HCEC 1CT (cell line): ENCODE data around the gene KLF13.

Experiments
- DNase-seq: peaks from one replicate; pipeline ENCODE4 v3.0.0-alpha.2; 2017

The KLF13 gene

DNA sequence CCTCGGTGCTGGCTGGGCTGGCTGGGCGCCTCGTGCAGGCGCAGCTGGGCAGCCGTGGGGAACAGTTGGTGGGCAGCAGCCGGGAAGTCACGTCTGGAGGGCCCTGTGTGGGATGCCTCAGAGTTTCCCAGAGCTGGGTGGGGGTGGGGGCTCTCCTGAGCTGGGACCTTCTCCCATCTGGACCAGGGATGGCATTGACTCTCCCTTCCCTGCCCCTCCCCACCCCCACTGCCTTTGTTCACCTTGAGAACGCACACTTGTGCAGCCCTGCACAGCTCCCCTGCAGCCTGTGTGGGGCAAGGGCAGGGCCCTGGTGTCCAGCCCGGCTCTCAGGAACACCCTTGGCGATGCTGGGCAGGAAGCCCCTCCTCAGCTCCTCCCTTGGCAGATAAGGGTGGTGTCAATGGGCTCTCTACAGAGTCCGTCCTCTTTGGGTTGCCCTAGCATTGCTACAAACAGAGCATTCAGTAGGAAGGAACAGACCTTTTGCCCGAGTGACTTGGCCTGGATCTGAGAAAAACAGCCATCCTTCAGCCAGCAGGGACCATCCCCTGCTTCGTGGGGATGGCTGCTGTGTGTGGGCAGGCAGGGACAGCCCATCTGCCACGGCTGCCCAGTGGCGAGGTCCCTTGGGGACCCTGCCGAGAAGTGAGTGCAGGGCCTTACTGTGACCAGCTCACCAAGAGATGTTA, 25.5 kb upstream of the KLF13 start:
- no peak for DNase-seq

DNA sequence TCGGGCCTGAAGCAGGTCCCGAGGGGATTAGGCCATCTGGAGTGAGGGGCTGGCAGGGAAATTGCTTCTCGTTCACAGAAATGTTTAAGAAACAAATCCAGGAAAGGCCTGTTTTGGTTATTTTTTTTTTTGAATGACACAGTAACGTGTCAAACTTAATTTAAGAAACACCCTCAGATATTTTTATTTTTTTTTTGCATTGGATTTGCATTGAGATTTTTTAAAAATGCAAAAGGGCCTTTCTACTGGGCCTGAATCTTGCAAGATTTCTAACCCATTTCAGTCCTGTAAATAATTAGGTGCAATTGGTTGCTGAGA, 25.0 kb upstream of the KLF13 start:
- DNase-seq, result no peak

DNA sequence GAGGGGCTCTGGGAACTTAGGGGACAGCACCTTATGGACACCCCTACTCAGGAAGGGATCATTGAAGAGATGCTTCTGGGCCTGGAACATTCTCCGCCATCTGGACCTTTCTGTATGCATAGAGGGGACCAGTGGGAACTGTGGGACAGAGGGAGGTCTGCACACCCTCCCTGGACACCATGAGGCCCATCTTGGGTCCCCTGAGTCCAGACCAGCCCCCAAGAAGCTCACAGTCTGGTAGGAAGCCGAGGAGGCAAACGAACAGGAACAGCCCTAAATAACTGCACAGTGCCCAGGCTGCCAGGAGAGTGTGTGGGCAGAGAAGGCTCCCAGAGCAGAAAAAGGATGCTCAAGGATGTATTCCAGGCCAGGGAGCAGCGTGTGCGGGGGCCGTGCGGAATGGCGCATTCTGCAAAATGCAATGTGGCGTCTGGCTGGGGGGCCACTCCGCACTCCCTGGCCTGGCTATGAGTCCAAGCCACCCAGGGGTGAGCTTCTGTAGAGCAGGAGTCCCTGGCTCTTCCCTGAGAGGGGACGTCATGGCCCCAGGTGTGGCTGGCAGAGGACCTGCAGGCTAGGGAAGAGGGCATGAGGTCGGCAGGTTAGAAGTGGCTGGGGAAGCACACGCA, 24.5 kb upstream of the KLF13 start:
- no peak for DNase-seq

DNA sequence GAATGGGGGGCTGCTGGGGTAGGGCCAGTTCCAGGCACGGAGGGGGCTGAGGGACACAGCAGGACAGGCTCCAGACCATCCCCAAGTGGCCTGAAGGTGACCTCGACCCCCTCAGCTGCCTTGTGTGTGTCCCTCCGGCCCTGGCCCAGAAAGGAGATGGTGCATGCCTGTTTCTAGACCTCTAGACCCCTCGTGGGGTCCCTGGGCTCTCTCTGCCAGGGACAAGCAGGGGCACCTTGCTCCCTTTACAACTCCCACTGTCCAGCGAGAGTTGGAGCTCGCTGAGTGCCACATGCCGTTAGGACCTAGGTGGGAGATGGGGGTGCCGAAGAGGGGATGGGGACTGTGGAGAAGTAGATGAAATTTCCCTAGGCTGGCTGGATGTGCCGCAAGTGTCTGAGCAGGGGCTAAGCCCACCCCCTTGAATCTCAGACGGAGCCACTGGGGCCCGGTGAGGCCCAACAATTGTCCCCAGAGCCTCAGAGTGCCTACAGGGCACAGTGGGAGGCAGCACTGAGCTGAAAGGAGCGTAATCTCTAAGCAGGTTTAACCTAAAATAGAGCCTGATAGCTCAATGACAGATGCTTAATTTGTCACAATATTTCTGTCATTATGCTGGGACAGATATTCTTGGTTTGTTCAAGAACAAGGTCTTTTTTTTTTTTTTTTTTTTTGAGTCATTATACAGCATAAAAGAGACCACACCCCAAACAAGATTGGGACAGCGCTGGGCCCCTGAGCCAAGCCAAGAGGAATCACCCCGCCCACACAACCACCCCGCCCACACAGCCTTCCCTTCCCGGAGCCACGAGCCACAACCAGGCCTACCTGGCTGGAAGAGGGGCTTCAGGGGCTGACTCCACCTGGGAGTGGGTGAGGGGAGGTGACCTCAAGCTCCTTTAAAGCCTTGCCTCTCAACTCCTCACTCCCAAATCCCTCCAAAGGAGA, 23.6 kb upstream of the KLF13 start:
- DNase-seq, result no peak

DNA sequence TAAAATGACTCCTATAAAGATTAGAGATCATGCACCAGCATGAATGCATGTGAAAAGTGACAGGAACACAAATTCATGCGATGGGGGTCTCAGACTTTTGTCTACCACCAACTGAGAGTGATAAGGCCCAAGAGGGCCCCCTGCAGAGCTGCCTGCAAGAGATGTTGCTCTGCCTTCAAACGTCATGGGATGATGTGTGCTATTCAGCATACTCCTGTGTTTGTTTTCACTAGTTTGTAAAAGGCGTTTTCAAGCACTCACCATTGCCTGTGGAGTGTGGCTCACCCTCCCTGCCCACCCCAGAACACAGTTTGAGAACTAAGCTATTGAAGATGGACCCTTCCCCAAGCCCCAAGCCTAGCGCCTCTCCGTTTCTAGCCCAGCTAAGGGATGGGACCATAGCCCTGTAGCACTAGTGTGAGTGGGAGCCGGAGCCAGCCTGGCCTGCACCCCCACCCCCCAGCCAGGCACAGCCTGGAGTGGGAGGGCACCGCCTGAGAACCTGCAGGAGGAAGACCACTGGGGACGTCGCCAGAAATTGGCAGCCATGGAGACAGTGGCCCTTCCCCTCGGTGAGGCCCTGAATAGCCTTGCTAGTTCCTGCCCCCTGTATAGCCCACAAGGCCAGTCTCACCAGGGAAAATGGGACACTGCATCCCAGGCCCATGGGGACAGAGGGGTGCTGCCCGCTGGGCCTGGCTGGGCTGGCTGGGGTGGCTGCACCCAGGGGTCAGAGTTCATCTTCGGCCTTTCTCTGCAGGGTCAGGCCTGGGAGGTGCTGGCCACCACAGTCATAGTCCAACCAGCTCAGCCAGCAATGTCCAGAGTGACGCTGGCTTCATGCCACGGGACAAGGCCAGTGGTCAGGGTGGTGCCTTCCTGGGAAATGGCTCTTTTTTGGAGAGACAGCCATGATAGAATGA, 22.6 kb upstream of the KLF13 start:
- no peak for DNase-seq

DNA sequence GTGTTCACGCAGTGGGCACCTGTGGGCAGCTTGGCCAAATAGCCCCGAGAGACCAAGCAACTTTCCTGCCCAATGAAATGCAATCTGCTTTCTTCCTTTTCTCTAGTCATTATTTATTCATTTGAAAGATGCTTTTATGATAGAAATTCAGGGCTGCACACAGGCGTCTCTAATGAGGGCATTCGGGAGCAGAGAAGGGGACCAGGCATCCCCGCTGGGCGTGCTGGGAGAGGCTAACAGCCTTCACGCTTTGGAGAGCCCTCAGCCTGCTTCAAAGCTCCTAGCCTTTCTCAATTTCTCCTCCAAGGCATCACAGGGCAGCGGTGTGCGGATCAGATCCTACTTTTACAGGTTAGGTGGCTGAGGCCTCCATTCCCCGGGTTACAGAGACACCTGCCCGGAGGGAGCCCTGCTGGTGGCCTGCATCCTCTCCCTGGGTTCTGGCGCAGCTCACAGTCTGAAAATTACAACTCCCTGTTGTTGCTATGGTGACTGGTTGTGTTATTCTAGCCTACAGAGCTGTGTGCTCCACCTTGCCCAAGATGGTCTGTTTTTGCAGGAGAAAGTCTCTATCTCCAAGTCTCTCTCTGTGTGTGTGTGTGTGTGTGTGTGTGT, 21.8 kb upstream of the KLF13 start:
- no peak for DNase-seq

DNA sequence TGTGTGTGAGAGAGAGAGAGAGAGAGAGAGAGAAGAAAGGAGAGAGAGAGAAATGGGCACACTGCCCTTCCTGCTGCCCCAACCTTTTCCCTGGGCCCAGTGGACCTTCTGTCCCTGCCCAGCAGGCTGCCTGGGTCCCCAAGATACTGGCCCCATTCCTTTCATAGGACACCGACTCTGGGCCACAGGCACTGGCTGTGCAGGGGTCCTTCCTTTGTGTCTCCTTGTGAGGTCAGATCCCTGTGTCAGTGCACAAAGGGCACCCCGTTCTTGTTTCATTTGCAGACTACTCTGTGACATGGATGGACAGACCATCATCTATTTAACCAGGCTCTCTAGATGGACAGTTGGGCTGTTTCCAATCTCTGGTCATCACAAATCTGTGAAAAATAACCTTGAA, 21.3 kb upstream of the KLF13 start:
- DNase-seq, result no peak

DNA sequence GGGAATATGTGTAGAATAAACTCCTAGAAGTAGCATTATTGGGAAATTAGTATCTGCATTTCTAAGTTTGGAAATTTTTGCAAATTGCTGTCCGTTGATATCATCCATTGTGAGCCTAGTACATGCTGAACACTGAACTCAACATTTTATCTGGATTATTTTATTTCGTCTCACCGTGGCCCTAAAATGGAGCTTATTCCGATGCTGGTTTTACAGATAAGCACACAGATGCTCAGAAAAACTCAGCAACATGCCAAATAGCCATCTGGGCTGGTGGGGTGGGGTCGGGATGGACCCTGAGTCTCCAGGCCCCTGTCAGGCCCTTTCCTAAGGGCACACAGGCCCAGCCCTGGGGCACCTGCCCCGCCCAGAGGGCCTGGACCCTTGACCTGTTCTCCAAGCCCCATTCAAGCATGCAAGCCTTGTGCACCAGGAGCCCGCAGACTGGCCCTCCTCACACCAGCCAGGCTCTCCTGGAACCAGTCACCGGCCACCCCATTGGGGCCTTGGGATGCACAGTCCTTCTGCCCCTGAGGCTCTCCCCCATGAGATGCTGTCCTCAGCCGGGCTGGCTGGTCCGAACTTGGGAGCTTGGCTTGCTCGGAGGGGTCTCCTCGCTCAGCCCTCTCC, 20.7 kb upstream of the KLF13 start:
- DNase-seq, result no peak

DNA sequence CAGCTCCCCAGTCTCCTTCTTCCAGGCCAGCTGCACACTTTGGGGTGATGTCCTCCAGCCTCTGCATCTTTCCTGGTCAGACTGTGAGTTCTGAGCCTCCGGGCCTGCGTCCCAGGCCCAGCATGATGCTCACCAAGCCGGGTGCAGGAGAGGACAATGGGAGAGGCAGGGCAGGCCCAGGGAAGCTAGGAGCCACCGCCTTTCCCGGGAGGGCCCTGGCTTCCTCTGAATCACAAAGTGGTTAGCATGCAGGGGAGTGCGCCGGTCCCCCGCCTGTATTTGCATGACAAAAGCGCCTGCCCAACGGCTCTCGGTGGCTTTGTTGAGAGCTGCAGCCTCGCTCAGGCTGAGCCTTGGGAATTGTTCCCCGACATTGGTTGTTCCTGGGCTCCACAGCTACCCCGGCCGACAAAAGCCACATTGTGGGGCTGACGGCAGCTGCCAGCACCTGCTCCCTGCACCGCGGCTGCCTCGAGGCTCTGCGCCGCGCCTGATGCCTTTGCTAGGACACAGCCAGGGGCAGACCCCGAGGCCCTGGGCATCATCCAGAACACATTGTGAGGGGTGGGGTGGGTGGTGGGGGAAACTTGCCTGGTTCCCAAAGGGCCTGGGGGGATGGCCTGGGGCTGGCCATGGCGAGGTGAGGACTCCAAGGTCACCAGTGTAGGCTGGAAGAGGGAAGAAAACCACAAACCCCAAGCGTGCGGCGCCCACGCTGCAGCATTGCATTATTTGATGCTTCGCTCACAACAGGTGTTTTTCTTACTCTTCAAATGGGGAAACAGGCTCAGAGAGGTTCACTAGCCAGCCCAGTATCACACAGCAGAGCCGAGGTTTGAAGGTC, 20.0 kb upstream of the KLF13 start:
- no peak for DNase-seq

DNA sequence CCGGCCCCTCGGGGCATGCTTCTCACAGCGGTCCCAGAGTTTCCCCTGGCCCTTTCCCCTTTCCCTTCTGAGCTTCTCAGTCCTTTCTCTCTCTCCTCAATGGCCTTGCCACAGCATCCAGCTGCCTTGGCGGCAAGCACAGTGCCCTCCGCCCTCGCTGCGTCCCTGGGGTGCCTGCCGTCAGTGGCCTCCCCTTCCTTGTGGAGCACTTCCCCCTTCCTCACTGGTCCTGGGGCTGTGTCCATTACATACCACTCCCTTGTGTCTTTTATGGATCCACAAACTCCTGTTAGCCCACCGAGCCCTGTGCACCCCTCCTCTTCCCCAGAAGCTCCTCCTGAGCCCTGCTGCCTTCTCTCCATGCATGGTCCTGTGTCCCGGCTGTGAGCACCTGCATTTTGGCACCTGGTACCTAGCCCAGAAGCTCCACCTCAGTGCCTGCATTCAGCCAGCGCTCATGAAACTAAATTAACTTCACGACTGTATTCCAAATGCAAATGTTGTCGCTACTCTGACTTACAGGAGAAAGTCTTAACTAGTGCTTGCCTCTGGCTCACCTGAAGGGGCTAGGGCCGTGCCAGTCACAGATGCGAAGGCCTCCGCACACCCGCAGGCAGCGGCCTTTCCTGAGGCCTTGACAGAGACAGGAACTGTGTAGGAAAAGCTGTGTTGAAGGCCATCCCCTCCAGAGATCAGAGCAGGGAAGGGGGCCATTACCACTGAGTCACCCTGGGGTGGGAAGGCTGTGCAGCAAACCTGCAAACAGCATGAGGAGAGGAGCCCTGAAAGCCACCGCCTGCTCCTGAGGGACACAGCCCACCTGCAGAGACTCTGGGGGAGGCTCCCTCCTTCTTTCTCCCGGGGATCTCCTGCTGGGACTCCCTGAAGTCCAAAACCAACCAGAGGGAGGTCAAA, 19.1 kb upstream of the KLF13 start:
- DNase-seq, result no peak

DNA sequence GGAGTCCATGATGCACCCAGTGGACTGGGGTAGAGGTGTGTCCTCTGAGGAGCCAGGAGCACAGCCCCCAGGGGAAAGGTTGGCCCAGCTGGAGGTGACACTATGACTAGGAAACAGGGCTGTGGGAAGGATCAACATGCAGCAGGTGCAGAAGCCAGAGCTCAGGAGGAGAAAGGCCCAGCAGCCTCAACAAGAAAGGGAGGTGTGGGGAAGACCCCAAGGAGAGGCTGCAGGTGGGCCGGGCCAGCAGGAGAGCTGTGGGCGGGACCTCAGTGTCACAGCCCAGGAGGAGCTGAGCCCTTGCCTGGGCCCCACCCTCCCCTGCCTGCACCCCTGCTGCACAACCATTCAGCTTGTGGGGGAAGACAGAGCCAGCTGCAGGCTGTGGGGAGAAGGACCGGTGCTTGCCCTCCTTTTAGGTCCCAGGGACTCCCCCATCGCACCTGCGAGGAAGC, 18.4 kb upstream of the KLF13 start:
- no peak for DNase-seq

DNA sequence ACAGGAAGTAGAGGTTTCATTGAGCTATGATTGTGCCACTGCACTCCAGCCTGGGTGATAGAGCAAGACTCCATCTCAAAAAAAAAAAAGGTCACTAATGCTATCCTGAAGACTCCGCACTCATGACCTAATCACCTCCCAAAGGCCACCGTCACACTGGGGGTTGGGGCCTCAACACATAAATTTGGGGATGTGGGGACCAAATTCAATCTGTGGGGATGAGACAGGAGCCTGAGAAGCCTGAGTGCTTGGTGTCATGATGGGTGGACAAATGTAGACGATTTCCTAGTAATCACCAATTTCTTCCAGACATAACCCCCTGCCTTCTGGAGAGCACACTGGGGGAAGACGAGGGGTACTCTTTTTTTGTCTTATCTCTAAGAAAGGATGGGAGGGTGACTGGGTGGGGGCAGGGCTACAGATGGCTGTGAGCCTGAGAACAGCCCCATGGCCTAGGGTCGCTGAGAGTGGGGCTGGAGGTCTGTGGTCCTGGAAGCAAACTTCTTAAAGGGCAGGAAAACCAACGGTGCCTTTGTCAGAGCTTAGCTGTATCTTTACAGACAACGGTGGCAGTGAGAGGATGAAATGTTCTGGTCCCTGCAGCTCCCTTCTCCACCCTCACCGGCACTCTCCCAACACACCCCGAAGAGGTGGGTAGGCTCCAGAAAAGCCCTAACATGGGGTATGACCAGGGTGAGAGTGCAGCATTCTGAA, 16.6 kb upstream of the KLF13 start:
- no peak for DNase-seq

DNA sequence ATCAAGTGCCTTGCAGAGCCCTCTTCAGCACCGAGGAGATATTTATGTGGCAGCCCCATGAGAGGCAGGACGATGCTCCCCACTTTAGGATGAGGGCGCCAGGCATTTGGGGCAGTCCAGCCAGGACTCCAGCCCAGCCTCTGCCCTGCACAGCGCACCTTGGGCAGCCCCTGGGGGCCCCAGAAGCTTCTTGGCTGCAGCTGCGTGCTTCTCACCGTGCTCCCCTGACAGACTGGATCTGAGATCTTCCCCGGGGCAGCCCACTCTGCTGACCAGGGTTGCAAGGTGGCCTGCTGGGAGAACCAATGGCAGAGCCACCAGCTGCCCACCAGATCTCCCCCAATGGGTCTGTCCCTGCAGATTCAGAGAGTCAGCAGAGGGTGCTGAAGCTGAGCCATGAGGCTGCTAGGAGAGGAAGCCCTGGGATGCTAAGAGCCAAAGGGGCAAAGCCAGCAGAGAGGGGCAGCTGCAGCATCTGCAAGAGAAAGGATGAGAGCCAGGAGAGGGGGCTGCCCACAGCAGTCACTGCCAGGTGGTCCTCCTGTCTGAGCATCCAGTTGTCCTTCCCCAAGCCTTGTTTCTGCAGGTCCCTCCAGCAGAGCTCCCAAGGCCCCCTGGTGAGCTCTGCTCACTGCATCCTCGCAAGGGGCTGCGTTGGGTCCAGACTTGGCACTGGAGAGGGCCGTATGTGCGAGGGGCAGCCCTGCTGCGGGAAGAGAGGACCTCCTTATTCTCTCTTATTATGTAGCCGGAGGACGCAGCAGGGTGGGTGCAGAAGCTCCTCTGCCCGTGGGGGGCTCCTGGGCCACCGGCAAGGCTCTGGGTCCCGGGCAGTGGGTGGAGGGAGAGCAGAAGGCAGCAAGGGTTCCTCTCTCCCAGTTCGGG, 14.7 kb upstream of the KLF13 start:
- DNase-seq, result no peak

DNA sequence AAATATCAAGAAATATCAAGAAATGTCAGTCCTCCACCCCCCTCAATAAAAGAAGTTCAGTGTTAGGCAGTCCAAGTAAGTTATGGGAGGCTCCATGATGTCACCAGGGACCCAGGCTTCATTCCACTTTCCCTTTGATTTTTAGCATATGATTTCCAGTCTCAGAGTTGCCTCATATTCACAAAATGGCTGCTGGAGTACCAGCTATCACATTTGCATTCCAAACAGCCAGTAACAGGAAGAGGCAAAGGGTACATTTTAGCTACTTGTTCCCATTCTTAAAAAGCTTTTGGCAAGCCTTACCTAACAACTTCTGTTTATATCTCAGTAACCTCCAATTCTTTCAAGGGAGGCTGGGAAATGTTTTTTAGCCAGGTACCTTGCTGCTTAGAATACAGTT, 13.4 kb upstream of the KLF13 start:
- DNase-seq, result no peak

DNA sequence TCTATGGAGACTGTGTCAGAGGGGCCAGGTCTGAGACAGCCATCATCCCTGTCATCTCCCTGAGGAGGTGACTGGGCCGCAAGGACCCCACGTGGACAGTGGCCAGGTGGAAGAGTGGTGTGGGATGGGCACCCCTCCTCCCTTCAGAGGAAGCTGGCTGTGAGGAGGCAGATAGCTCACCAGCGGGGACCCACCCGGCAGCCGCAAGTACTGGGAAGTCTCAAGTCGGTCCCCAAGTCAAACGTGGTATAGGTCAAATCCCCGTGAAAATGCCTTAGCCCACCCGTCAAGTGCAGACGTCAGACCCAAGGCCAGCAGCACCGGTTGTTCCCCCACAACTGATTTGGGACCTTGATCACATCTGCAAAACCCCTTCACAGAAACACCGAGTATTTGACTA, 12.3 kb upstream of the KLF13 start:
- DNase-seq, result no peak

DNA sequence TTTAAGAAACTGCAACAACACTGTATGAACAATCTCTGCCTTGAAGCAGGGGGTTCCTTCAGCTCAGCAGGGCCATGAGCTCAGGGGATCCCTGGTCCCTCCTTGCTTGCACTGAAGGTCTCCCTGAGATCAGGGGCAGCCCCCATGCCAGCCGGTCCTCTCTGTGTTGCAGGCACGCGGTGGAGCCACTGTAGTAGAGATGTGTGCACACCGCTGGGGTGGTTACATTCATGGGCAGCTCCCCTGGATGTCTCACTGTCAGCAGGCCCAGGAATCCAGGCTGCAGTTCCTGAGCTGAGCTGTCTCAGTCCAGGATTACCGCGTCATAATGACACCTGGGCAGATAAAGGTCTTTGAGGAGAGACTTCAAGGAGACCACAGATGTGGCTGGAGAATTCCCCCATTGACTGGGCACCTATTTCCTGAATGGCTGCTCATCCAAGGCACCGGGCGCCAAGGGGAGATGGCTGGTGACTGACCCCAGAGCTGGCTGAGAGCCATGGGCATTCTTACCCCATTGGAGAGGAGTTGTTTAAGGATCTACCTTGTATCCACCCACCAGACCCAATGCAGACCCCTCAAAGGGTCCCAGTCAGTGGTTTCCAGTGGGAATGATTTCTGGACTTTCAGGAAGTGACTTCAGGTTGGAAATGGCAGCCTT, 10.4 kb upstream of the KLF13 start:
- DNase-seq, result no peak

DNA sequence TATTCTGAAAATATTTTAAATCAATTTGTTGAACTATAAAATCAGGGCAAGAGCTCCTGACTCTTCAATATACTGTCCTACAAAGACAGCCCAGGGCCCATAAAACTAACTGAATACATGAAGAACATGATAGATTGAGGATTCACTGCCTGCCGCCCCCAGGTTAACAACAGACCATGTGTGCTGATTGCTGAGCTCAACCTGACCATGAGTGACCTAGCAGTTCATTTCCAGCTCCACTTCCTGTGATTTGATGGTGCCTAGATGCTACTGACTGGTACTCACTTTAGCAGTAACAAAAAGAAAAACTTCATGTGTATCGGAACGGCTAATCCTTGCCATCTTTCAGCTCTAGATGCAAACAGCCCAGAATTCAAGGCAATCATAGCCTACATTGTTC, 9.6 kb upstream of the KLF13 start:
- DNase-seq, result no peak
